Progenitor cell of endocrine pancreas (in vitro differentiated cells): Measurements from ENCODE around the gene GRK5. TPM values are rescaled to one million over a fixed set of nuclear protein-coding genes. Genes with fewer than 3 reads are reported as not detected.

Source experiments
- DNase-seq: peaks from one replicate; pipeline ENCODE4 v3.0.0; 2021; ENCODE audit warnings: low spot score; ENCODE audit not compliant: unreplicated experiment
- H3K27ac Mint-ChIP-seq: 2 replicates; pipeline ENCODE4 v1.8.0; 2021; ENCODE audit warnings: mild to moderate bottlenecking, moderate library complexity, mixed read lengths
- H3K27me3 Mint-ChIP-seq: 2 replicates; pipeline ENCODE4 v1.8.0; 2021; ENCODE audit warnings: mixed read lengths
- H3K36me3 Mint-ChIP-seq: 2 replicates; pipeline ENCODE4 v1.8.0; 2022; ENCODE audit warnings: mixed read lengths; ENCODE audit not compliant: insufficient read depth
- H3K4me1 Mint-ChIP-seq: 2 replicates; pipeline ENCODE4 v1.8.0; 2021; ENCODE audit warnings: low read depth, mixed read lengths
- H3K4me3 Mint-ChIP-seq: 2 replicates; pipeline ENCODE4 v1.8.0; 2021; ENCODE audit warnings: low read depth, mild to moderate bottlenecking, moderate library complexity, mixed read lengths
- H3K9me3 Mint-ChIP-seq: 2 replicates; pipeline ENCODE4 v1.8.0; 2021; ENCODE audit warnings: low read depth, mixed read lengths
- CTCF ChIP-seq: fragments of 200-600 bp; sonication (generic); IDR thresholded peaks from one replicate; pipeline ENCODE4 v1.5.0; 2021; ENCODE audit warnings: antibody characterized with exemption, mild to moderate bottlenecking; ENCODE audit not compliant: unreplicated experiment
- total RNA-seq: library from RNA; stranded (reverse); gene quantifications from 2 replicates; pipeline ENCODE4 v1.2.1, GENCODE V29; 2021

GRK5 gene
- total RNA-seq, 1 donor from 2014 or later: 21.6 TPM

- no peak overlapping the region for H3K4me3 Mint-ChIP-seq
- H3K27me3 Mint-ChIP-seq: peaks cover 4% of the 10 kb centered on the region
- H3K9me3 Mint-ChIP-seq: no peaks in the 10 kb centered on the region
- DNase-seq: no peak
- H3K4me1 Mint-ChIP-seq: peaks cover 20% of the 10 kb centered on the region
- no peaks in the 10 kb centered on the region for H3K36me3 Mint-ChIP-seq
- TF ChIP-seq CTCF: no peak
- peak overlapping the region; percentile 86 for H3K27ac Mint-ChIP-seq
Observed at GRCh38 chr10:119190353-119190752, 17.0 kb upstream of the GRK5 start.

GRCh38 chr10:119190954-119191785 is 16.2 kb upstream of the GRK5 start:
- Mint-ChIP-seq H3K4me3 (no peak overlapping the region), H3K27me3 (peaks cover 4% of the 10 kb centered on the region), H3K4me1 (peaks cover 17% of the 10 kb centered on the region), H3K27ac (peak overlapping the region; percentile 92), H3K36me3 (no peaks in the 10 kb centered on the region), H3K9me3 (no peaks in the 10 kb centered on the region)
- TF ChIP-seq CTCF: no peak
- no peak for DNase-seq

- DNase-seq: no peak
- Mint-ChIP-seq H3K4me1 (peaks cover 17% of the 10 kb centered on the region), H3K9me3 (no peaks in the 10 kb centered on the region), H3K27me3 (peaks cover 4% of the 10 kb centered on the region), H3K27ac (no peak overlapping the region), H3K36me3 (no peaks in the 10 kb centered on the region), H3K4me3 (no peak overlapping the region)
- TF ChIP-seq CTCF: no peak
Observed at GRCh38 chr10:119191881-119192280, 15.5 kb upstream of the GRK5 start.

GRCh38 chr10:119197921-119198320 is 9.4 kb upstream of the GRK5 start:
- no peak for DNase-seq
- no peak overlapping the region for H3K27ac Mint-ChIP-seq
- no peaks in the 10 kb centered on the region for H3K36me3 Mint-ChIP-seq
- TF ChIP-seq CTCF: no peak
- H3K4me3 Mint-ChIP-seq: no peak overlapping the region
- peaks cover 15% of the 10 kb centered on the region for H3K27me3 Mint-ChIP-seq
- H3K9me3 Mint-ChIP-seq: no peaks in the 10 kb centered on the region
- peaks cover 11% of the 10 kb centered on the region for H3K4me1 Mint-ChIP-seq

GRCh38 chr10:119198438-119198837 is 8.9 kb upstream of the GRK5 start:
- Mint-ChIP-seq H3K9me3 (no peaks in the 10 kb centered on the region), H3K27me3 (peaks cover 11% of the 10 kb centered on the region), H3K4me1 (peaks cover 11% of the 10 kb centered on the region), H3K27ac (no peak overlapping the region), H3K36me3 (no peaks in the 10 kb centered on the region), H3K4me3 (no peak overlapping the region)
- DNase-seq: no peak
- peak; percentile 34 for TF ChIP-seq CTCF
